Osteoblast (primary cell): ENCODE data around the gene MRPL37. TPM values are rescaled to one million over a fixed set of nuclear protein-coding genes. Genes with fewer than 3 reads are reported as not detected.

Experiments
- DNase-seq: peaks from one replicate; pipeline ENCODE4 v3.0.0; 2011; ENCODE audit warnings: low spot score, mixed read lengths; ENCODE audit not compliant: insufficient read length; ENCODE audit errors: missing footprints
- H2AFZ ChIP-seq: 2 replicates; pipeline ENCODE4 v1.6.0; 2011; ENCODE audit warnings: mild to moderate bottlenecking, low read length
- H3K27ac ChIP-seq: 2 replicates; pipeline ENCODE4 v1.5.1; 2011; ENCODE audit warnings: mild to moderate bottlenecking, low read depth, low read length, moderate library complexity
- H3K27me3 ChIP-seq: 2 replicates; pipeline ENCODE4 v1.6.0; 2012; ENCODE audit warnings: mild to moderate bottlenecking, control low read depth, inconsistent platforms, low read length, moderate library complexity; ENCODE audit not compliant: insufficient read depth
- H3K36me3 ChIP-seq: 2 replicates; pipeline ENCODE4 v1.5.1; 2011; ENCODE audit warnings: mild to moderate bottlenecking, low read length, control low read depth, moderate library complexity; ENCODE audit not compliant: insufficient read depth
- H3K4me1 ChIP-seq: 2 replicates; pipeline ENCODE4 v1.5.1; 2011; ENCODE audit warnings: mild to moderate bottlenecking, low read length, control low read depth, moderate library complexity; ENCODE audit not compliant: insufficient read depth
- H3K4me2 ChIP-seq: 2 replicates; pipeline ENCODE4 v1.6.0; 2011; ENCODE audit warnings: mild to moderate bottlenecking, low read length; ENCODE audit not compliant: insufficient read depth
- H3K4me3 ChIP-seq: fragments of 200-600 bp; sonication (generic); 3 replicates; pipeline ENCODE4 v1.5.1; 2012; ENCODE audit warnings: mild to moderate bottlenecking, low read length, inconsistent platforms; ENCODE audit not compliant: insufficient read depth
- H3K79me2 ChIP-seq: 2 replicates; pipeline ENCODE4 v1.6.0; 2012; ENCODE audit warnings: mild to moderate bottlenecking, low read length, control low read depth, inconsistent platforms; ENCODE audit not compliant: insufficient read depth
- H3K9me3 ChIP-seq: 2 replicates; pipeline ENCODE4 v1.5.1; 2011; ENCODE audit warnings: low read depth, low read length, control low read depth
- H4K20me1 ChIP-seq: 2 replicates; pipeline ENCODE4 v1.6.0; 2012; ENCODE audit warnings: mild to moderate bottlenecking, low read length, control low read depth; ENCODE audit not compliant: insufficient read depth
- total RNA-seq: library from RNA; depleted of rRNA; stranded (reverse); fragments of >200 nt; gene quantifications from 2 replicates; pipeline ENCODE4 v1.2.3, GENCODE V29; 2012
- TF ChIP-seq, protein P1 (sequence below): IDR thresholded peaks from 2 replicates; pipeline ENCODE4 v1.5.1; 2011; ENCODE audit warnings: mild to moderate bottlenecking, low read depth, low read length, moderate library complexity; ENCODE audit errors: extremely low read depth

Gene MRPL37
- total RNA-seq, 1 donor, result 88.7 TPM

DNA sequence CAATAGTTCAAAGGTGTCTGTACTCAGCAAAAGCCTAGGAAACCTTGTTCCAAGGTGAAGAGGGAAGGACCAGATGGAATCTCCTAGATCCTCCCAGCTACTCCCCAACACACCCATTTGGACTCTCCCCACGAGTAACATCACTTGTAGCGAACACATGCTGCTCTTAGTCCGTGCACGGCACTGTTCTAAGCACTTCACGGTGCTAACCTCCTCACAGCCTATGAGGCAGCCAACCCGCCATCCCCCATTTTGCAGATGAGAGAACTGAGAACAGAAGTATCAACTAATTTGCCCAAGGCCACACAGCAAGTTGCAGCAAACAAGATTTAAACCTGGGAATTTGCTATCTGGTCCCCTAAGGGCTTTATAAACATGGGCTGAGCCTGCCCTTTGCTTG, 24.3 kb downstream of the MRPL37 start:
- H3K79me2 ChIP-seq, result no peaks in the 10 kb centered on the region

DNA sequence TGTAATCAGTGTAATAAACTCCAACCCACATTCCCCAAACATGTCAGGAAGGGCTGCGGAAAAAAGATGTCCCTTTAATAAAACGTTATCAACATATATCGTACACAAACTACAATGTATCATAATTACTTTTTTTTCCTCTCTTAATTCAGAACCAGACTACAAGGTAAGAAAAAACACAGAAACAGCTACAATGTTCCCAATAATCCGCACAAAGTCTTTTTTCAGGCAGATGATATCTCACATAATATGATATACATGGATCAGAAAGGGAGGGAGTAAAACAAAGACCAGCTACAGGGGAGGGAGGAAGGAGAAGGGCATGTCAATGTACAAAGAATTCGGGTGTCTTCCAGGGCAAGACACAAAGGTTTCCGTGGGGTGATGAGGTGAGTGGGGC, 25.4 kb downstream of the MRPL37 start:
- H3K4me1 ChIP-seq, result peaks cover 23% of the 10 kb centered on the region
- no peaks in the 10 kb centered on the region for H3K27me3 ChIP-seq
- H3K79me2 ChIP-seq, result no peaks in the 10 kb centered on the region
- H4K20me1 ChIP-seq, result no peaks in the 10 kb centered on the region
- peak; percentile 14 for DNase-seq
- no peak overlapping the region for H3K27ac ChIP-seq
- no peak overlapping the region for H3K4me3 ChIP-seq
- no peak overlapping the region for H2AFZ ChIP-seq
- H3K4me2 ChIP-seq, result no peak overlapping the region
- peaks cover 3% of the 10 kb centered on the region for H3K36me3 ChIP-seq
- TF ChIP-seq, protein P1, sequence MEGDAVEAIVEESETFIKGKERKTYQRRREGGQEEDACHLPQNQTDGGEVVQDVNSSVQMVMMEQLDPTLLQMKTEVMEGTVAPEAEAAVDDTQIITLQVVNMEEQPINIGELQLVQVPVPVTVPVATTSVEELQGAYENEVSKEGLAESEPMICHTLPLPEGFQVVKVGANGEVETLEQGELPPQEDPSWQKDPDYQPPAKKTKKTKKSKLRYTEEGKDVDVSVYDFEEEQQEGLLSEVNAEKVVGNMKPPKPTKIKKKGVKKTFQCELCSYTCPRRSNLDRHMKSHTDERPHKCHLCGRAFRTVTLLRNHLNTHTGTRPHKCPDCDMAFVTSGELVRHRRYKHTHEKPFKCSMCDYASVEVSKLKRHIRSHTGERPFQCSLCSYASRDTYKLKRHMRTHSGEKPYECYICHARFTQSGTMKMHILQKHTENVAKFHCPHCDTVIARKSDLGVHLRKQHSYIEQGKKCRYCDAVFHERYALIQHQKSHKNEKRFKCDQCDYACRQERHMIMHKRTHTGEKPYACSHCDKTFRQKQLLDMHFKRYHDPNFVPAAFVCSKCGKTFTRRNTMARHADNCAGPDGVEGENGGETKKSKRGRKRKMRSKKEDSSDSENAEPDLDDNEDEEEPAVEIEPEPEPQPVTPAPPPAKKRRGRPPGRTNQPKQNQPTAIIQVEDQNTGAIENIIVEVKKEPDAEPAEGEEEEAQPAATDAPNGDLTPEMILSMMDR, result no peak
- no peaks in the 10 kb centered on the region for H3K9me3 ChIP-seq

More for the DNA sequence above, 24.3 kb downstream of the MRPL37 start:
- Histone ChIP-seq H4K20me1 (peaks cover 6% of the 10 kb centered on the region), H3K4me3 (no peak overlapping the region), H3K9me3 (no peaks in the 10 kb centered on the region), H3K4me1 (peaks cover 31% of the 10 kb centered on the region), H2AFZ (no peak overlapping the region), H3K36me3 (peaks cover 3% of the 10 kb centered on the region), H3K27me3 (no peaks in the 10 kb centered on the region), H3K27ac (no peak overlapping the region), H3K4me2 (no peak overlapping the region)
- TF ChIP-seq, protein P1, result no peak
- DNase-seq, result peak; percentile 27

DNA sequence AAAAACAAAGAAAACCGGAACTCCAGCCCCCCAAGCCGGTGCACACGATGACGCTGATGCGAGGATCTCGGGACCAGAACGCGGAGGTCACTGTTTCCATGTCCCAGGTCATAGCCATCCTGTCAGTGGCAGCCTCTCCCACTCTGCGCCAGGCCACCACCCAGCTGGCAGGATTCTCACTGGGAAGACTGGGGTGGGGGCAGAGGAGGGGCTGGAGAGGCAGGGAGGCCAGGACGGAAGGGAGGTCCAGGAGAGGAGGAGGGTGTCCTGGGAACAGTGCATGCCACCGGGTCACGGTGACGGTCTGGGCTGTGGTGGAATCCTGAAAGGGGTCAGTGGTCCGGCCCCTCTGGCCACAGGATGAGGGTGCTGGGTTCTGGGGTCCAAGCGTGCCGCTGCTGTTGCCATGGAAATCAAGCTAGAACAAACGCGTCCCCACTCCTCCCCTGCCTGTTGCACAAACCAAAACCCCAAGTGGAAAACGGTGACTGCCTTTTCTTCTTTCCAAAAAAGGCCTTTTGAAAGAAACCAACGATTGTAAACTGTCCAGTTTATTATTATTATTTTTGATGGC, 26.1 kb downstream of the MRPL37 start:
- TF ChIP-seq, protein P1, result no peak
- DNase-seq, result peak; percentile 18
- Histone ChIP-seq H3K27me3 (no peaks in the 10 kb centered on the region), H3K4me1 (peaks cover 16% of the 10 kb centered on the region), H3K4me2 (no peak overlapping the region), H3K9me3 (no peaks in the 10 kb centered on the region), H3K27ac (no peak overlapping the region), H3K4me3 (no peak overlapping the region), H3K36me3 (peaks cover under 1% of the 10 kb centered on the region), H4K20me1 (no peaks in the 10 kb centered on the region), H2AFZ (no peak overlapping the region), H3K79me2 (no peaks in the 10 kb centered on the region)

DNA sequence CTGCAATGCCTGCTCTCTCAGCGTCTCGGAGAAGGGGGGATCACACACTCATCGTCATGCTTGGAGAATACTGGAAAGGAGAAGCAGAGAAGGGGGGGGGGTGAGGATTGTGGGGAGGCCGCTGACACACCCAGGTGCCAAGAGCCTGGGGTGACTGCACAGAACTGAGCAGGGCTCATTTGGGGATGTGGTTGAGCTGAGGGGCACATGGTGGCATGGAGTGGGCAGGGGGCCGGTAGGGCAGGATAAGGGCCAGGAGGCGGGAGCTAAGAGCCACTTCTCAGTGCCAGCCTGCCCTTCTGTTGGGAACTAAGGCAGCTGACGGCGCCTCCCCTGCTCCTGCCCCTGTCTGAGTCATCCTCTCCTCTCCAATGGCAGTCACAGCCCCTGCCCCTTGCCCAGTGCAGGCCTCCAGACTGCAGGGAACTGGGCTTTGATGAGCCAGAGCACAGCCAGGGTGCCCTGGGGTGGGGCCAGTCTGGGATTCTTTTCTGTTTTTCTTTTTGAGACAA, 27.2 kb downstream of the MRPL37 start:
- Histone ChIP-seq H3K4me3 (no peak overlapping the region), H3K79me2 (no peaks in the 10 kb centered on the region), H3K4me2 (peak overlapping the region; percentile 21), H4K20me1 (no peaks in the 10 kb centered on the region), H3K9me3 (no peaks in the 10 kb centered on the region), H3K27me3 (no peaks in the 10 kb centered on the region), H3K27ac (no peak overlapping the region), H2AFZ (no peak overlapping the region), H3K36me3 (no peaks in the 10 kb centered on the region), H3K4me1 (peaks cover 16% of the 10 kb centered on the region)
- TF ChIP-seq, protein P1, result no peak
- peak; percentile 98 for DNase-seq
